GM19438 (cell line): ENCODE results near the gene TCF19.

Experiments used
- ATAC-seq: cut with Tn5 transposase; IDR thresholded peaks from one replicate; pipeline ENCODE4 v1.9.1; 2021; ENCODE audit warnings: low read depth; ENCODE audit not compliant: unreplicated experiment

The TCF19 gene

DNA sequence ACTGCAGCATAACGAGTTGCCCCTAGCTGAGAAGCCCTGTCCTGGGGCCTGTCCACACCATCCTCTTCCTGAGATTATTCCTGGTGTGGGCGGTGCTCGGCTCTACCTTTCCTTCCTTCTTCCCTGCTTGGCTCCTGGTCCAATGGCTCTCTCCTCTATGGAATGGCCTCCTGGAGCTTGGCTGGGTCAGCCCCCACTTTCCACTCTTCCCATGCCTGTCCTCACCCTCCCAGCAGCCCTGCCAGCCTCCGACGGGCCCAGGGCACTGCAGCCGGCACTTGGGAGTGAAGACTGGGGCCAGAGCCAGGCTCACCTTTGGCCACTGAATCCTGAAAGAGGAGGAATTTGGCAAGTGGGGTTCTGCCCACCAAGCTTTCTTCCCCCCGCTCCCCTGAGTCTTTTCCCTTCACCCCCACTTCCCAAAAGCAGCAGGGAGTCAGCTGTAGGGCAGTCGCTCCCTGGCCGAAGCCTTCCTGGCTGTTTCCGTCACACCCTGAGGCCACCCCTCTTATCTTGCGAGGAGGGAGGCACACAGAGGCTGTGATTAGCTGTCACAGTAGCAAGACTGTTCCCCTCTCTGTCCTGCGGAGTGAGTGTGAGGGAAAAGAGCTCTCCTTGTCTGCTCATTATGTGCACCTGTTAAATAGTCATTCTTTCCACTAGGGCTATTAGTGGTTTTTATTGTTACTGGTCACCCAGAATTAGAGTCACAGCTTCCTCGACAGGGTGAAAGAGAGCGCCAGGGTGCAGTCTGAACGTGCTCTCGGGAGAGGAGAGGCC lies 31.8 kb upstream of the TCF19 start:
- no peak for ATAC-seq

DNA sequence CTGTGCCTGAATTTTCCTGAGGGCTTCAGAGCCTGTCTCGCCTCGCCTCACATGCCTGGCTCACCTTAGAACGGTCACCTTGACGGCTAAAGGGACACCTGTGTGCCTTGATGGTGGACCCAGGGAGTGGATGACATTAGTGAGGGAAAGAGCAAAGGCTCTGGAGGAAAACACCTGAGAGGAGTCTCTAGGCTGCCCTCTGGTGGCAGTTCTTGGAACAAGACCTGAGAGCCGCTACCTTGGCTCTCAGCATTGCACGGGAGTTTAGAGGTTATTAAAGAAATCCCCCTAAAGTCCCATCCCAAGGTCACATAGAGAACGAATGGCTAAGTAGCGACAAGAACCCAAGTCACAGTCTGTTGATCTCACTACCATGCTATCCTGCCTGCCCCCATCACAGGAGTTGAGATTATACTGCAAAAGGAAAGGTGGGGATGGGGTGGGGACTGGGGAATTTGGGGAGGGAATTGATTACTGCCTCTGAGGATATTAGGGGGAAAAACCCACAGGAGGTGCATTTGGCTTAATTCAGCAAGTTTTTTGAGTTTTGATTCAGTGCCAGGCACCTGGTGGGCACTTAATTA lies 30.2 kb upstream of the TCF19 start:
- ATAC-seq: no peak

DNA sequence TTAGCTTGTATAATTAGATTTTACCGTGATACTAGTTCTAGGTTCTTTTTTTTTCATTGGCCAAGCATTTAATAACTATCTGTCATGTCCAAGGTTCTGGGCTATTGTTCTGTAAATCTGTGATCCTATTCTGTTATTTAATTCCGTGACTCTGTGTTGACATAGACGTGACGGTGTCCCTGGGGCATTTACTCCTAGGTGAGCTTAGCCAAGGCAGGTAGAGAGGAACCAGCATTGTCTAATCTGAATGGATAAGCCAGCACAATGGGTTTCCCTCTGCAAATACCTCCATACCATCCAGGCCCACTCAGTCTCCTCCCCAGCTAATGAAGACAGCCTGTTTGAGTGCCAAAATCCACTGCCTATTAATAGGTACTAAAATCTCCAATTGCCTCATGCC lies 29.3 kb upstream of the TCF19 start:
- no peak for ATAC-seq

DNA sequence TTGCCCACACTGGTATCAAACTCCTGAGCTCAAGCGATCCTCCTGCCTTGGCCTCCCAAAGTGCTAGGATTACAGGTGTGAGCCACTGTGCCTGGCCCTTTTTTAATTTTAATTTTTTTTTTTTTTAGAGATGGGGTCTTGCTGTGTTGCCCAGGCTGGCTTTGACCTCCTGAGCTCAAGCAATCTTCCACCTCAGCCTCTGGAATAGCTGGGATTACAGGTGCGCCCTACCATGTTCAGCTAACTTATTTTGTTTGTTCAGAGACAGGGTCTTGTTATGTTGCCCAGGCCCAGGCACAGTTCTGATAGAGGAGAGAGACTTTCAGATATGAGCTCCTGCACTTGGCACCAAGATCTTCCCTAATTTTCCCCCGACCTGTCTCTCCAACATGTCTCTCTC lies 27.6 kb upstream of the TCF19 start:
- no peak for ATAC-seq

DNA sequence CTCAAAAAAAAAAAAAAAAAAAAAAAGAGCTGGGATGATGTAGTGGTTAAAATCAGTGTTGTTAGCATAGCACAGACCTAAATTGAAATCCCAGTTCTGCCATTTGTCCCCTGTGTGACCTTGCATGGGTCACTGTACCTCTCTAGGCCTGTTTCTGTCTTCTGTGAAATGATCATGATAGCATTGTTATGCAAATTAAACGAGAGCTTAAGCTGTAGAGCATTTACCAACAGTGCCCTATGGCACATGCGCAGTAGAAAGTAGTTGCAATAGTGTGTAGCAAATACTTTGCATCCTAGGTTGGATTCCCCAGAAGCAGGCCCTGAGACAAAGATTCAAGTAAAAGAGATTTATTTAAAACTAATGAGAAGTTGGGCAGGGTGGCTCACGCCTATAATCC lies 26.8 kb upstream of the TCF19 start:
- ATAC-seq: no peak

DNA sequence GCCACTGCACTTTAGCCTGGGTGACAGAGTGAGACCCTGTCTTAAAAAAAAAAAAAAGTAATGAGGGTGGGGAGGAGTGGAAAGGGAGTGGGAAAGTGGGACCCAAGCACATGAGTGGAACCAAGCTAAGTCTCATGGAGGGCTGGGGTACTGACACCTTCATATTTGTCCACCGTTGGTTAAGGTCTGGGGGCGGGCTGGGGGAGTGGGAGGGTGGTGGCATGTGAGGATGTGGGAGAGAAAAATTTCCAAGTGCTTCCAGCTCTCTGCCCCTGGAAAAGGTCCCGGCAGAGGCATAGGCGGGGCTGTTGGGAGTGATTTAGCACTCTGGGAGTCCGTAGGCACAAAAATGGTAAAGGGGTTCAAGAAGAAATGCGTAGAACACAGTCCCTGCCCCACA lies 25.6 kb upstream of the TCF19 start:
- ATAC-seq: no peak

DNA sequence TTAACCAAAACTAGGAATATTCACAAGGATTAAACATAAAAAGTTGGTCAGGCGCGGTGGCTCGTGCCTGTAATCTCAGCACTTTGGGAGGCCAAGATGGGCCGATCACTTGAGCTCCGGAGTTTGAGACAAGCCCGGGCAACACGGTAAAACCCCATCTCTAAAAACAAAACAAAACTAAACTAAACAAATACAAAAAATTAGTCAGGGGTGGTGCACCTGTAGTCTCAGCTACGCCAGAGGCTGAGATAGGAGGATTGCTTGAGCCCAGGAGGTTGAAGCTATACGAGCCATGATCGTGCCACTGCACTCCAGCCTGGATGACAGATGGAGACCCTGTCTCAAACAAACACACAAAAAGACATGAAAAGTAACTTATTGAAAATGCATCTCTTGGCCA lies 22.7 kb upstream of the TCF19 start:
- no peak for ATAC-seq

DNA sequence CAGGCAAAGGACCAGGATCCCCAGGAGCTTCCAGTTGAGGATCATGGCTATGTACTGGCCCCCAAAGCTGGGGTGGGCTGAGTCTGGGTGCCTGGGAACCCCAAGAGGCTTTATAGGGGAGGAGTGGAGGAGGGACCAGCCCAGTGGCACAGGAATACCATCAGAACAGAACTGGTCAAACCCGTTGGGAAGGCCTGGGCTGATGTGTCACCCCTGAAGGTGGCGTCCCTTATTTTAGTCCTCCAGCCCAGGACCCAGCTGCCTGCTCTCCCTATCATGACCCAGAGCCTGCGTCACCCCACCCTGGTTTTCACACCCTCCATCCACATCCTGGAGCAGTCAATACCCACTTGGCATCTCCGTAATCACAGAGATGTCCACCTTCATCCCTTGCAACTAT lies 19.4 kb upstream of the TCF19 start, which contains the start of gene PSORS1C2:
Gene PSORS1C2 (minus strand): TSS at position 85 of the 400 bp plus-strand sequence. CDS start 40 bp downstream, at position 45.
- ATAC-seq: no peak

DNA sequence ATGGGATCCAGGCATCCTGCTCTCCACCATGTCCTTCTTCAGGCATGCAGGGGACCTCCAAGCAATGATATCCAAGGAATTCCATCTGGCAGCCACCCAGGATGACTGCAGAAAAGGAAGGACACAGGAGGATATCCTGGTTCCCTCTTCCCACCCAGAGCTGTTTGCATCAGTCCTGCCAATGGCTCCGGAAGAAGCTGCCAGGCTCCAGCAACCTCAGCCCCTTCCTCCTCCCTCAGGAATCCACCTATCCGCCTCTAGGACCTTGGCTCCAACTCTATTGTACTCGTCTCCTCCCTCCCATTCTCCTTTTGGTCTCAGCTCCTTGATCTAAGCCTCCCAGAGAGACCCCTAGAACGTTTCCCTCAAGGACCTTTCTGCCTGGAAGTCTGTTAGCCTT lies 18.8 kb upstream of the TCF19 start:
- ATAC-seq: no peak

DNA sequence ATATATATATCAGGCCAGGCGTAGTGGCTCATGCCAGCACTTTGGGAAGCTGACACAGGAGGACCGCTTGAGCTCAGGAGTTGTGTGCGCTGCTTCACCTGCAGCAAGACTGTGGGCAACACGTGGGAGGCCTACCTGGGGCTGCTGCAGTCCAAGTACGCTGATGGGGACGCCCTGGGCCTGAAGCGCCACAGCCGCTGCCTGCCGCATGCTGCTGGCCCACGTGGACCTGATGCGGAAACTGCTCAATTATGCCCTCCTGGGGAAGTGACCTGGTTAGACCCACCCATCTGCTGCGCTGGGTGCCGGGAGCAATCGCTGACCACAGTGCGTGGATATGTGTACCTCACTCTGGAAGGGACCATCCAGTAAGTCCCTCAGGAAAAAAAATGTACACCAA lies 17.7 kb upstream of the TCF19 start:
- ATAC-seq: no peak

DNA sequence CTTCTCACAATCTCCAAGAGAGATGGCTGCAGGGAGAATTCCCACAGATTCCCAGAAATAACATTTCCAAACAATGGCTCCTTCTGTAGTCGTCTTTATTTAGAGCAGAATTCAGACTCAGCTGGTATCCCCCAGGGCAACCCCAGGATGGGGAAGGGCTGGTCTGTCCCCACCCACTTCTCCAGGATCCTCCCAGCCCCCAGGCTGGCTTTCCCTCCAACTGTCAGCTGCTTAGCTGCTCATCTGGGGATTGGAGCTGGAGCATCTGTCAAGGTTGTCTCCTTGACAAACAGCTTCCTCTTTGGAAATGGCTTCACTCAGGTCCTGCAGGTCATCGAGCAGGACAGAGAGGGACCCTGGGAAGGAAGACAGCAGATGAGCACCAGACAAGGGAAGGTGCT lies 16.0 kb upstream of the TCF19 start:
- no peak for ATAC-seq

DNA sequence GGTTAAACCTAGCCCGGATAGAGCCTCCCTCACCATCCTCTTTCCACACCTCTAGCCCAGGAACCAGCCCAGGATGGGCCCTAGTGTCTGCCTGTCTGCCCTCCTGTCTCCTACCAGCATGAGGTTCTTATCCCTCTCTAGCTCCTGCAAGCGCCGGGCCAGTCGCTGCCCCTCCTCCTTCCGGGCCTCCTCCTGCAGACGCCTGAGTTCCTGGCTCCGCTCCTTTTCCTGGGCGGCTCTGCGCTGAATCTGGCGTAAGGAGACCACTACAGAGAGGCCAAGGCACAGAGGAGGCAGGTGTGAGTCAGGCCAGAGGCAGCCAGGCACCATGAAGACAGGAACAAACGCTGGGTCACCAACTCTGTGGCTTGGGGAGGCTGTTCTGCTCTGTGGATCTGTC lies 15.2 kb upstream of the TCF19 start:
- no peak for ATAC-seq

DNA sequence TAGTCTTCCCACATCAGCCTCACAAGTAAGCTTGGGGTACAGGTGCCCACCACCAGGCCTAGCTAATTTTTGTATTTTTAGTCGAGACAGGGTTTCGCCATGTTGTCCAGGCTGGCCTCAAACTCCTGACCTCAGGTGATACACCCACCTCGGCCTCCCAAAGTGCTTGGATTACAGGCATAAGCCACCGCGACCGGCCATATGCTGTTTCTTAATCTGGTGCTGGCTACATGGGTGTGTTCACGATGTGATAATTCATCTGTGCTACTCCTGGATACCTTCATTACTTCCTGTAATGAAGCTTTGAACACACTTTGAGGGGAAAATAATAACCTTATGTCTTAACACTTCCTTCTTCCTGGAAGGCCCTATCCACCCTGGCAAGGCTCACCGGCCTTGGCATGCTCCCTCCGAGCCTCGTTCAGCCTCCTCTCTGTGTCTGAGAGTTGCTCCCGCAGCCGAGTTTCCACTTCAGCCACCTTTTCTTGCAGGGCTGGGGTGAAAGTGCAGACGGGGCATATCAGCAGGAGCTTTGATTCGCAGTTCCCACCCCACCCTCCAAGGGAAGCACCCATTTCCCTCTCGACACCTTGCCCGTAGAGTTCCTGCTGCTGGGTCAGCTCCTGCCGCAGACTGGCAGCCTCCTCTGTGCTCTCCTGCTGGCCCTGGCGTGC lies 14.0 kb upstream of the TCF19 start:
- ATAC-seq: no peak

DNA sequence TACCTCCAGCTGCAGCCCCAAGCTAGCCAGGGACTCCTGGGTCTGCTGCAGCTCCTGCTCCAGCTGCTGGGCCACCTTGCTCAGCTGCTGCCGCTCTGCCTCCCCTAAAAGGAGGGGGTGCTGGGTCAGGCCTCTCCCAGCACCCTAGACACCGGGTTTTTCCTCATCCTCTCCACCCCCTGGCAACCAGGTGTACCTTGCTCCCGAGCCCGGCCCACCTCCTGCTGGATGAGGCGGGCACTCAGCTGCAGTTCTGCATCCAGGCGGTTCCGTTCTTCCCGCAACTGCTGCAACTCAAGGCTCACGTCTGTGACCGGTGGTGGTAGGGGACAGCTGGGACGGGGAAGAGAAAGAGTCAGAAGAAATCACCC lies 13.4 kb upstream of the TCF19 start:
- ATAC-seq: no peak

DNA sequence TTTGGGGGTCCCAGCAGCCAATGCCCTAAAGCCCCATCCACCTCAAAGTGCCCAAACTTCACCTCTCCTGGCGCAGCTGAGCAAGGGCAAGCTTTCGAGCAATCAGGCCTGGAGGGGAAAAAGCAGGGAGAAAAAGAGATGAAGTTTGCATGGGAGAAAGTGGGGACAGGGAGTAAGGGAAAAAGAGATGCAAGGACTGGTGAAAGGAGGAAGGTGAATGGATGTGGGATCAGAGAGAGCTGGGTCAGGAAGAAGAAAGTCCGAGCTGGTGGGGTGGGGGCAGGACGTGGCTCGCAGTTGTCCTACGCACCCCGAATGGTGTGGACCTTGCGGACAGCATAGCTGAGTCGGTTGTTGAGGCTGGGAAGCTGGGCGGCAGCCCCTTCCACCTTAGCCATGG lies 13.0 kb upstream of the TCF19 start:
- no peak for ATAC-seq

DNA sequence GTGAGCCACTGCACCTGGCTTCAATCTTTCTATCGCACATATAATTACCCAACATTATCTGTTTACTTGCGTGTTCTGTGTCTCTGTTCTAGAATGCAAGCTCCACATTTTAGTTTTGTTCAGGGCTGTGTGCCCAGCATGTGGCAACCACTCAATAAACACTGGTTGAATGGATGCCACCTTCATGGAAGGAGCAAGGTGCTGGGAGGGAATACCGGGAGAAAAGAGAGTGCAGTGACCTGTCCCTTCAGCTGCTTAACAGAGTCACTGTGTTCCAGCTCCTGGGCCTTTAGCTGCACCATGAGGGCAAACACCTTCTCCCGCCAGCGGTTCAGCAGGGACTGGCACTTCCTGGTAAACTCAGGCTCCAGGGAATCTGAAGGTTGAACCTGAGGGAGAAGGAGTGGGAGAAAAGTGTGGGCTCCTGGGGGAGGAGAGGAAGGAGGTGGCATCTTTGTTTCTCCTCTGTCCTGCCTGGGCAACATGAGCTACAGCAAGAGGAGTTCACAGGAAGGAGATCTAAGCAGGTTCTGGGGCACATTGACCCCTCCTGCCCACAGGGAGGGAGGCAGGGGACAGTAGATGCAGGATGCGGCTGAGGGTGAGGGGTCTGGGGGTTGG lies 8.5 kb upstream of the TCF19 start:
- no peak for ATAC-seq

DNA sequence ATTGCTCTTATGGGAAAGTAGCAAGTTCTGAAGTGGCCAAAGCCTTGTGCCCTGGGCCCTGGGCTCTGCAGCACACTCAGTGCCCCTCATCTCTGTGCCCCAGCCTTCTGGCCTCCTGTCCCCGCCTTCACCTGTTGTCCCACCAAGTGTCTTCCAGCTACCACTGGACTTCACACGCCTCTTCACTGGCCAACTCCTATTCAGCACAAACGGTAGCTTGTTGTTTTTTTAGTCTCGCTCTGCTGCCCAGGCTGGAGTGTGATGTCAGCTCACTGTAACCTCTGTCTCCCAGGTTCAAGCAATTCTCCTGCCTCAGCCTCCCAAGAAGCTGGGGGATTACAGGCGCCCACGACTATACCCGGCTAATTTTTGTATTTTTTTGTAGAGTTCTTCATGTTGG lies 5.6 kb upstream of the TCF19 start:
- no peak for ATAC-seq

DNA sequence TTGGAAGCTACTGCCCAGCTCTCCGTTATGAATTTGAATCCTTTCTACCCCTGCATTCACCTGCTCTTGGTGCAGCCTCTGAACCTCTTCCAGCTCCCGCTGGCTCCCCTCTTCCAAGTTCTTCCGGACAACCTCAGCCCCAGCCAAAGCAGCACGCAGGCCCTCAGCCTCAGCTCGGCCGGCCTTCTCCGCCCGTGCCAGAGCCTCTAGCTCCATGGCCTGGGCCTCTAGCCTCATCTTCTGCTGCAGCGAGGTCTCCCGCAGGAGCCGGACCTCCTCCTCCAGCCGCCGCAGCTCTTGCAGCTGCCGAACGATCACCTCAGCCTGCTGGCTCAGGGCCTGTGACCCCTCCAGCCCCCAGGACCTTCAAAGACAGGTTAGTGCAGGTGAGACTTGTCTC lies 4.0 kb upstream of the TCF19 start:
- ATAC-seq: no peak

DNA sequence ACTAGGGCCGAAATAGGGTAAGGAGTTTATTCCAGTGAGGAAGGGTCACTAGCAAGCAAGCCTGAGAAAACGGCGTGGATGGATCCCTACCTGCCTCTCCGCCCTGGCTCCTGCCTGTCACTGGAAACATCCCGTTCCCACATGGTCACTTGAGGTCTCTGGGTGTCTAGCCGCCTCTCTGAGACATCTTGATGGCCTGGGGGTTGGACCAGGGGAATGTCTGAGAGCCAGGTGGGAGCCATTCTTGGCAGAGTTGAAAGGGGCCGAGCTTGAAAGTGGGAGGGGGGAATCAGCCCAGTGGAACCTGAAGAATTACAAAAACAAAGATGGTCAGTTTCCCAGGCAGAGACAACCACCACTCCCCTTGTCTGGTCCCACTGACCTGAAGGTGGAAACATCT lies 1.7 kb upstream of the TCF19 start:
- ATAC-seq: no peak

DNA sequence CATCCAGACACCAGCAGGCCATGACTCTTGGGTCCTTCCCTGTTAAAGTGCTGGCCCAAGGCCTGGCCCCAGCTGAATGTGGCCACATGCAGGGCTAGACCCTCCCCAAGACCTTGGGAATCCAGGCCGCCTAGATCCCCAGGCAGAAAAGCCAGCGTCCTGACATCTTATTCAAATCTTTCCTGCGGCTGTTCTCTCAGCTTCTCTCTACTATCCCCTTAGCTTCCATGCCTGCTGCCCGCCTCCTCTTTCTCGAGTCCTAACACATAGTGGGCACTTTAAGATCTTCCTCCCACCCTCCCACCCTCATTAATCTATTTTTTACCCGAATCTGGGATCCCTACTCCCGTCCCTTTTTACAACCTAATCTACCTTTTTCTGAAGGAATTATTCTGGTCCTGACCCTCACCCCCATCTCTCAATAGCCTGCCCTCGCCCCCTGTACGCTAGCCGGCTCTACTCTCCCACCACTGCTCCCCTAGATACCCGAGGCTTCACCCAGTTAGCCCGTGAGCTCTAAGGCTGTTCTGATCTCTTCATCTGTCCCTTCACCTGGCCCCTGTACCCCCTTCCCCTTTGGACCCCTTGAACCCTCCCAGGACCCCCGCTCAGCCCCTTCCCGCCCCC lies 763 bp upstream of the TCF19 start, which contains the start of gene CCHCR1:
Gene CCHCR1 (minus strand): TSS at position 290 of the 627 bp plus-strand sequence. CDS start 202 bp downstream, at position 88.
- no peak for ATAC-seq
